ENCODE data around the gene CISD1.

- TF ChIP-seq, protein P1, sequence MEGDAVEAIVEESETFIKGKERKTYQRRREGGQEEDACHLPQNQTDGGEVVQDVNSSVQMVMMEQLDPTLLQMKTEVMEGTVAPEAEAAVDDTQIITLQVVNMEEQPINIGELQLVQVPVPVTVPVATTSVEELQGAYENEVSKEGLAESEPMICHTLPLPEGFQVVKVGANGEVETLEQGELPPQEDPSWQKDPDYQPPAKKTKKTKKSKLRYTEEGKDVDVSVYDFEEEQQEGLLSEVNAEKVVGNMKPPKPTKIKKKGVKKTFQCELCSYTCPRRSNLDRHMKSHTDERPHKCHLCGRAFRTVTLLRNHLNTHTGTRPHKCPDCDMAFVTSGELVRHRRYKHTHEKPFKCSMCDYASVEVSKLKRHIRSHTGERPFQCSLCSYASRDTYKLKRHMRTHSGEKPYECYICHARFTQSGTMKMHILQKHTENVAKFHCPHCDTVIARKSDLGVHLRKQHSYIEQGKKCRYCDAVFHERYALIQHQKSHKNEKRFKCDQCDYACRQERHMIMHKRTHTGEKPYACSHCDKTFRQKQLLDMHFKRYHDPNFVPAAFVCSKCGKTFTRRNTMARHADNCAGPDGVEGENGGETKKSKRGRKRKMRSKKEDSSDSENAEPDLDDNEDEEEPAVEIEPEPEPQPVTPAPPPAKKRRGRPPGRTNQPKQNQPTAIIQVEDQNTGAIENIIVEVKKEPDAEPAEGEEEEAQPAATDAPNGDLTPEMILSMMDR (conservative IDR thresholded peaks at IDR 0.05) = no peak
- no peak for TF ChIP-seq ZFX (IDR thresholded peaks at IDR 0.05)
Observed at GRCh38 chr10:58275908-58276307, 6.9 kb downstream of the CISD1 start.
